ENCODE data around the gene MMP7. TPM values are rescaled to one million over a fixed set of nuclear protein-coding genes. Genes with fewer than 3 reads are reported as not detected.

MMP7 gene
- total and polyA plus RNA-seq, 2 donors (not counting 1 experiment from before 2014, with no cell fraction given): not detected

DNA sequence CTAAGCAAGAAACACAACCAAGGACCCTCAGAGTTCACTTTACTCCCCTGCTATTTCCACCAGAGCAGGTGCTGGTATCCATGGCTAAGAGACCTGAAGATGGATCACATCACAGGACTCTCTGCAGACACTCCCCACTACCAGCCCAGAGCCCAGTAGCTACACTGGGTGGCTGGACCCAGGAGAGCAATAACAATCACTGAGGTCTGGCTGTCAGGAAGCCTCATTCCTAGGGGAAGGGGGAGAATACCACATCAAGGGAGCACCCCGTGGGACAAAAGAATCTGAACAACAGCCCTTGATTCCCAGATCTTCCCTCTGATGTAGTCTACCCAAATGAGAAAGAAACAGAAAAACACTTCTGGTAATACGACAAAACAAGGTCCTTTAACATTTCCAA is 9.0 kb upstream of the MMP7 start:
- Histone ChIP-seq H3K27me3 (replicated peaks in 1 of 4; ENCODE audit: control extremely low read depth in 1 of 4, control insufficient read depth in 3 of 4, insufficient read depth in 4 of 4, low read length in 3 of 4) (no peaks in the 10 kb centered on the region), H4K20me1 (ENCODE audit: control insufficient read depth, insufficient read depth, low read length, poor library complexity, severe bottlenecking) (no peaks in the 10 kb centered on the region), H3K4me3 (ENCODE audit: control extremely low read depth in 1 of 5, extremely low read depth in 1 of 5, insufficient read depth in 1 of 5, low read depth in 2 of 5, low read length in 4 of 5) (no peak overlapping the region), H3K27ac (ENCODE audit: low read length in 2 of 2) (no peak overlapping the region), H2AFZ (ENCODE audit: insufficient read depth, low read depth, low read length, poor library complexity, severe bottlenecking) (no peak overlapping the region), H3K36me3 (replicated peaks in 1 of 2; ENCODE audit: control extremely low read depth in 1 of 2, control insufficient read depth in 1 of 2, extremely low read depth in 1 of 2, insufficient read depth in 2 of 2, low read length in 1 of 2) (no peaks in the 10 kb centered on the region), H3K9ac (ENCODE audit: low read length) (no peak overlapping the region), H3K4me2 (replicated peaks; ENCODE audit: low read depth, low read length, poor library complexity, severe bottlenecking) (no peak overlapping the region), H3K4me1 (ENCODE audit: control insufficient read depth in 2 of 2, insufficient read depth in 2 of 2, low read length in 2 of 2) (peaks cover 18 to 26% of the 10 kb centered on the region in 2 donors), H3K79me2 (ENCODE audit: control insufficient read depth, insufficient read depth, low read length) (no peaks in the 10 kb centered on the region), H3K9me3 (ENCODE audit: control extremely low read depth in 1 of 3, control insufficient read depth in 2 of 3, insufficient read depth in 1 of 3, low read length in 2 of 3) (no peaks in the 10 kb centered on the region)
- H3K4me3 Mint-ChIP-seq: no peak overlapping the region
- H3K9me3 Mint-ChIP-seq (ENCODE audit: insufficient read depth): no peaks in the 10 kb centered on the region
- no peak overlapping the region for H3K27ac Mint-ChIP-seq
- H3K4me1 Mint-ChIP-seq: peaks cover 44% of the 10 kb centered on the region
- DNase-seq (no peak), ATAC-seq (ENCODE audit: low read depth) (no peak)
- H3K27me3 Mint-ChIP-seq: no peaks in the 10 kb centered on the region
- POLR2A ChIA-PET: no interaction called here
- TF ChIP-seq EZH2 (IDR thresholded peaks at IDR 0.05; ENCODE audit: borderline replicate concordance, insufficient read depth, low read depth, low read length, poor library complexity, severe bottlenecking): no peak
- TF ChIP-seq, protein P1, sequence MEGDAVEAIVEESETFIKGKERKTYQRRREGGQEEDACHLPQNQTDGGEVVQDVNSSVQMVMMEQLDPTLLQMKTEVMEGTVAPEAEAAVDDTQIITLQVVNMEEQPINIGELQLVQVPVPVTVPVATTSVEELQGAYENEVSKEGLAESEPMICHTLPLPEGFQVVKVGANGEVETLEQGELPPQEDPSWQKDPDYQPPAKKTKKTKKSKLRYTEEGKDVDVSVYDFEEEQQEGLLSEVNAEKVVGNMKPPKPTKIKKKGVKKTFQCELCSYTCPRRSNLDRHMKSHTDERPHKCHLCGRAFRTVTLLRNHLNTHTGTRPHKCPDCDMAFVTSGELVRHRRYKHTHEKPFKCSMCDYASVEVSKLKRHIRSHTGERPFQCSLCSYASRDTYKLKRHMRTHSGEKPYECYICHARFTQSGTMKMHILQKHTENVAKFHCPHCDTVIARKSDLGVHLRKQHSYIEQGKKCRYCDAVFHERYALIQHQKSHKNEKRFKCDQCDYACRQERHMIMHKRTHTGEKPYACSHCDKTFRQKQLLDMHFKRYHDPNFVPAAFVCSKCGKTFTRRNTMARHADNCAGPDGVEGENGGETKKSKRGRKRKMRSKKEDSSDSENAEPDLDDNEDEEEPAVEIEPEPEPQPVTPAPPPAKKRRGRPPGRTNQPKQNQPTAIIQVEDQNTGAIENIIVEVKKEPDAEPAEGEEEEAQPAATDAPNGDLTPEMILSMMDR (IDR thresholded peaks at IDR 0.05): no peak
- CTCF ChIA-PET: interaction anchor here (1.2 kb wide), 1 partner anchor 149 kb away, joined by 3 read pairs; no protein-coding TSS in a partner anchor
- no CpG with 5 or more reads among the region's 2 CpGs for WGBS (ENCODE audit: insufficient coverage)
- intact Hi-C loops (cut with micrococcal nuclease): no loop called here

DNA sequence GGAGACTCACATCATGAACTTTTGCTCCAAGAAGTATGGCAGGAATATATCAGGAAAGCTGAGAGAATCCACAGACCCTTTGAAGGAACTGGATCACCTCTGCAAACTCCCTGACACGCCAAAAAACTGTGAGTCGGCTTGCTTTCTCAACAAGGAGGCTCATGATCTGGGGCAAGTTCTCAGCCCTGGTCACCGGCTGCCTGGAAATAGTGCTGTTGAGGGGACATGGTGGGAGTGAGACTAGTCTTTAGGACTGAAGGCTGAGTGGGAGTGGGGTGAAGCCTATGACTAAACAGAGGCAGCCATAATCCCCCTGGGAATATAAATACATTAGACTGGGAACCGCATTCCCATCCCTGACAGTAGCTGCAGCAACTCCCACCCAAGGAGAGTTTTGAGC is 8.4 kb upstream of the MMP7 start:
- no peaks in the 10 kb centered on the region for H3K27me3 ChIP-seq (replicated peaks in 1 of 4; ENCODE audit: control extremely low read depth in 1 of 4, control insufficient read depth in 3 of 4, insufficient read depth in 4 of 4, low read length in 3 of 4)
- H3K4me2 ChIP-seq (replicated peaks; ENCODE audit: low read depth, low read length, poor library complexity, severe bottlenecking): no peak overlapping the region
- no peak for TF ChIP-seq EZH2 (IDR thresholded peaks at IDR 0.05; ENCODE audit: borderline replicate concordance, insufficient read depth, low read depth, low read length, poor library complexity, severe bottlenecking)
- DNase-seq (no peak), ATAC-seq (ENCODE audit: low read depth) (no peak)
- no peak overlapping the region for H3K27ac Mint-ChIP-seq
- POLR2A ChIA-PET: no interaction called here
- 90% methylated on average over 4 of the region's 4 CpGs for WGBS (ENCODE audit: insufficient coverage)
- H3K4me3 Mint-ChIP-seq: no peak overlapping the region
- H3K4me3 ChIP-seq (ENCODE audit: control extremely low read depth in 1 of 5, extremely low read depth in 1 of 5, insufficient read depth in 1 of 5, low read depth in 2 of 5, low read length in 4 of 5): no peak overlapping the region
- intact Hi-C loops (cut with micrococcal nuclease): no loop called here
- H4K20me1 ChIP-seq (ENCODE audit: control insufficient read depth, insufficient read depth, low read length, poor library complexity, severe bottlenecking): no peaks in the 10 kb centered on the region
- peaks cover 12 to 21% of the 10 kb centered on the region in 2 donors for H3K4me1 ChIP-seq (ENCODE audit: control insufficient read depth in 2 of 2, insufficient read depth in 2 of 2, low read length in 2 of 2)
- no peaks in the 10 kb centered on the region for H3K27me3 Mint-ChIP-seq
- H3K9me3 Mint-ChIP-seq (ENCODE audit: insufficient read depth): no peaks in the 10 kb centered on the region
- H3K9ac ChIP-seq (ENCODE audit: low read length): no peak overlapping the region
- peaks cover 46% of the 10 kb centered on the region for H3K4me1 Mint-ChIP-seq
- no peak overlapping the region for H3K27ac ChIP-seq (ENCODE audit: low read length in 2 of 2)
- H3K79me2 ChIP-seq (ENCODE audit: control insufficient read depth, insufficient read depth, low read length): no peaks in the 10 kb centered on the region
- no peak overlapping the region for H2AFZ ChIP-seq (ENCODE audit: insufficient read depth, low read depth, low read length, poor library complexity, severe bottlenecking)
- CTCF ChIA-PET: interaction anchor here (1.2 kb wide), 1 partner anchor 74 kb away, joined by 4 read pairs; no protein-coding TSS in a partner anchor
- no peaks in the 10 kb centered on the region for H3K9me3 ChIP-seq (ENCODE audit: control extremely low read depth in 1 of 3, control insufficient read depth in 2 of 3, insufficient read depth in 1 of 3, low read length in 2 of 3)
- H3K36me3 ChIP-seq (replicated peaks in 1 of 2; ENCODE audit: control extremely low read depth in 1 of 2, control insufficient read depth in 1 of 2, extremely low read depth in 1 of 2, insufficient read depth in 2 of 2, low read length in 1 of 2): no peaks in the 10 kb centered on the region
